Stimulated activated naive B cell treated with anti-CD40 and anti-IgM and Interleukin-4, amounts not matched to agents 10 μg/mL and 1 μg/mL and 100 μg/mL, for 72 hours (primary cell): ENCODE results near the gene FLRT2.
A peak's percentile ranks its signal among the peaks of the same experiment; 100 is the strongest.

Experiments used
- ATAC-seq, 2 donors: fragments of 150-1000 bp; cut with Tn5 transposase; replicated peaks; 2 replicates each; pipeline ENCODE4 v1.10.0; 2021; ENCODE audit warnings: moderate library complexity in 1 of 2
- DNase-seq: peaks from one replicate; pipeline ENCODE4 v3.0.0; 2021
- H3K27ac Mint-ChIP-seq: one replicate; pipeline ENCODE4 v1.8.0; 2022; ENCODE audit warnings: mild to moderate bottlenecking, mixed read lengths
- H3K27me3 Mint-ChIP-seq, 2 donors: one replicate each; pipeline ENCODE4 v1.8.0; 2022; ENCODE audit warnings: mixed read lengths in 2 of 2
- H3K36me3 Mint-ChIP-seq, 2 donors: one replicate each; pipeline ENCODE4 v1.8.0; 2022; ENCODE audit warnings: mixed read lengths in 2 of 2, mild to moderate bottlenecking in 1 of 2
- H3K4me1 Mint-ChIP-seq, 2 donors: one replicate each; pipeline ENCODE4 v1.8.0; 2022; ENCODE audit warnings: mixed read lengths in 2 of 2, mild to moderate bottlenecking in 1 of 2
- H3K4me3 Mint-ChIP-seq, 2 donors: one replicate each; pipeline ENCODE4 v1.8.0; 2022; ENCODE audit warnings: mild to moderate bottlenecking in 2 of 2, mixed read lengths in 2 of 2, moderate library complexity in 1 of 2
- H3K9me3 Mint-ChIP-seq, 2 donors: one replicate each; pipeline ENCODE4 v1.8.0; 2022; ENCODE audit warnings: mixed read lengths in 2 of 2, mild to moderate bottlenecking in 1 of 2

The FLRT2 gene

GRCh38 chr14:85583380-85583779 is 53.4 kb downstream of the FLRT2 start:
- no peak for DNase-seq
- no peak for ATAC-seq
- H3K36me3 Mint-ChIP-seq, result no peaks in the 10 kb centered on the region
- no peaks in the 10 kb centered on the region for H3K27me3 Mint-ChIP-seq
- H3K4me1 Mint-ChIP-seq, result no peaks in the 10 kb centered on the region
- no peak overlapping the region for H3K27ac Mint-ChIP-seq
- peaks cover 0 to 1% of the 10 kb centered on the region in 2 donors for H3K9me3 Mint-ChIP-seq
- H3K4me3 Mint-ChIP-seq, result no peak overlapping the region

GRCh38 chr14:85584481-85584880 is 54.5 kb downstream of the FLRT2 start:
- DNase-seq, result no peak
- no peak for ATAC-seq

GRCh38 chr14:85587151-85587711 is 57.3 kb downstream of the FLRT2 start:
- Mint-ChIP-seq H3K27ac (no peak overlapping the region), H3K9me3 (peaks cover 8% of the 10 kb centered on the region in 2 donors), H3K4me3 (no peak overlapping the region), H3K4me1 (no peaks in the 10 kb centered on the region), H3K27me3 (no peaks in the 10 kb centered on the region), H3K36me3 (no peaks in the 10 kb centered on the region)
- no peak for DNase-seq
- peak in 1 of 2 donors; percentile 34 for ATAC-seq

More at GRCh38 chr14:85584481-85584880, 54.5 kb downstream of the FLRT2 start:
- no peaks in the 10 kb centered on the region for H3K36me3 Mint-ChIP-seq
- no peak overlapping the region for H3K4me3 Mint-ChIP-seq
- no peak overlapping the region for H3K27ac Mint-ChIP-seq
- peaks cover 2 to 3% of the 10 kb centered on the region in 2 donors for H3K9me3 Mint-ChIP-seq
- no peaks in the 10 kb centered on the region for H3K27me3 Mint-ChIP-seq
- no peaks in the 10 kb centered on the region for H3K4me1 Mint-ChIP-seq

GRCh38 chr14:85590784-85591183 is 60.8 kb downstream of the FLRT2 start:
- no peak overlapping the region for H3K4me3 Mint-ChIP-seq
- no peaks in the 10 kb centered on the region for H3K27me3 Mint-ChIP-seq
- H3K27ac Mint-ChIP-seq, result no peak overlapping the region
- H3K9me3 Mint-ChIP-seq, result peaks cover 8 to 9% of the 10 kb centered on the region in 2 donors
- H3K4me1 Mint-ChIP-seq, result no peaks in the 10 kb centered on the region
- DNase-seq (no peak), ATAC-seq (no peak)
- H3K36me3 Mint-ChIP-seq, result no peaks in the 10 kb centered on the region

GRCh38 chr14:85594217-85594616 is 64.3 kb downstream of the FLRT2 start:
- H3K4me3 Mint-ChIP-seq, result no peak overlapping the region
- no peak for DNase-seq
- H3K4me1 Mint-ChIP-seq, result no peaks in the 10 kb centered on the region
- no peak for ATAC-seq
- no peaks in the 10 kb centered on the region for H3K36me3 Mint-ChIP-seq
- no peak overlapping the region for H3K27ac Mint-ChIP-seq
- H3K27me3 Mint-ChIP-seq, result no peaks in the 10 kb centered on the region
- peaks cover 7 to 8% of the 10 kb centered on the region in 2 donors for H3K9me3 Mint-ChIP-seq

GRCh38 chr14:85595981-85596380 is 66.0 kb downstream of the FLRT2 start:
- no peak overlapping the region for H3K27ac Mint-ChIP-seq
- peaks cover 5 to 6% of the 10 kb centered on the region in 2 donors for H3K9me3 Mint-ChIP-seq
- no peak for ATAC-seq
- H3K36me3 Mint-ChIP-seq, result no peaks in the 10 kb centered on the region
- H3K4me1 Mint-ChIP-seq, result no peaks in the 10 kb centered on the region
- no peaks in the 10 kb centered on the region for H3K27me3 Mint-ChIP-seq
- no peak for DNase-seq
- no peak overlapping the region for H3K4me3 Mint-ChIP-seq

- Mint-ChIP-seq H3K9me3 (peaks cover 5 to 6% of the 10 kb centered on the region in 2 donors), H3K4me3 (no peak overlapping the region), H3K27ac (no peak overlapping the region), H3K4me1 (no peaks in the 10 kb centered on the region), H3K36me3 (no peaks in the 10 kb centered on the region), H3K27me3 (no peaks in the 10 kb centered on the region)
- ATAC-seq (no peak), DNase-seq (no peak)
These were observed 66.6 kb downstream of the FLRT2 start for GRCh38 chr14:85596562-85596961.

GRCh38 chr14:85597701-85598100 is 67.8 kb downstream of the FLRT2 start:
- H3K9me3 Mint-ChIP-seq, result peaks cover 5 to 6% of the 10 kb centered on the region in 2 donors
- H3K4me1 Mint-ChIP-seq, result no peaks in the 10 kb centered on the region
- H3K4me3 Mint-ChIP-seq, result no peak overlapping the region
- no peak for DNase-seq
- H3K27me3 Mint-ChIP-seq, result no peaks in the 10 kb centered on the region
- H3K27ac Mint-ChIP-seq, result no peak overlapping the region
- ATAC-seq, result no peak
- H3K36me3 Mint-ChIP-seq, result no peaks in the 10 kb centered on the region

- no peak for DNase-seq
- Mint-ChIP-seq H3K36me3 (no peaks in the 10 kb centered on the region), H3K27me3 (no peaks in the 10 kb centered on the region), H3K4me3 (no peak overlapping the region), H3K4me1 (no peaks in the 10 kb centered on the region), H3K27ac (no peak overlapping the region), H3K9me3 (peaks cover 3 to 6% of the 10 kb centered on the region in 2 donors)
- ATAC-seq, result peak in 1 of 2 donors; percentile 48
These were observed 70.0 kb downstream of the FLRT2 start for GRCh38 chr14:85599939-85600338.

GRCh38 chr14:85601246-85601645 is 71.3 kb downstream of the FLRT2 start:
- H3K27me3 Mint-ChIP-seq, result no peaks in the 10 kb centered on the region
- DNase-seq, result no peak
- ATAC-seq, result no peak
- no peak overlapping the region for H3K27ac Mint-ChIP-seq
- H3K4me3 Mint-ChIP-seq, result no peak overlapping the region
- no peaks in the 10 kb centered on the region for H3K4me1 Mint-ChIP-seq
- peaks cover 5 to 6% of the 10 kb centered on the region in 2 donors for H3K9me3 Mint-ChIP-seq
- H3K36me3 Mint-ChIP-seq, result no peaks in the 10 kb centered on the region

GRCh38 chr14:85601690-85602089 is 71.7 kb downstream of the FLRT2 start:
- H3K4me3 Mint-ChIP-seq, result no peak overlapping the region
- H3K36me3 Mint-ChIP-seq, result no peaks in the 10 kb centered on the region
- H3K4me1 Mint-ChIP-seq, result no peaks in the 10 kb centered on the region
- H3K9me3 Mint-ChIP-seq, result peaks cover 4 to 6% of the 10 kb centered on the region in 2 donors
- H3K27ac Mint-ChIP-seq, result no peak overlapping the region
- ATAC-seq (no peak), DNase-seq (no peak)
- no peaks in the 10 kb centered on the region for H3K27me3 Mint-ChIP-seq

- peaks cover 5 to 6% of the 10 kb centered on the region in 2 donors for H3K9me3 Mint-ChIP-seq
- no peaks in the 10 kb centered on the region for H3K36me3 Mint-ChIP-seq
- H3K27ac Mint-ChIP-seq, result no peak overlapping the region
- no peak for ATAC-seq
- no peaks in the 10 kb centered on the region for H3K27me3 Mint-ChIP-seq
- DNase-seq, result no peak
- no peak overlapping the region for H3K4me3 Mint-ChIP-seq
- H3K4me1 Mint-ChIP-seq, result no peaks in the 10 kb centered on the region
These were observed 72.4 kb downstream of the FLRT2 start for GRCh38 chr14:85602345-85602744.

- H3K4me3 Mint-ChIP-seq, result no peak overlapping the region
- no peaks in the 10 kb centered on the region for H3K4me1 Mint-ChIP-seq
- H3K27ac Mint-ChIP-seq, result no peak overlapping the region
- H3K36me3 Mint-ChIP-seq, result no peaks in the 10 kb centered on the region
- ATAC-seq (no peak), DNase-seq (no peak)
- peaks cover 5 to 8% of the 10 kb centered on the region in 2 donors for H3K9me3 Mint-ChIP-seq
- H3K27me3 Mint-ChIP-seq, result no peaks in the 10 kb centered on the region
These were observed 74.1 kb downstream of the FLRT2 start for GRCh38 chr14:85604021-85604420.

- H3K27ac Mint-ChIP-seq, result no peak overlapping the region
- H3K4me1 Mint-ChIP-seq, result no peaks in the 10 kb centered on the region
- no peak for ATAC-seq
These were observed 74.8 kb downstream of the FLRT2 start for GRCh38 chr14:85604714-85605113.

GRCh38 chr14:85607651-85608081 is 77.7 kb downstream of the FLRT2 start:
- Mint-ChIP-seq H3K27me3 (no peaks in the 10 kb centered on the region), H3K9me3 (peaks cover 3 to 8% of the 10 kb centered on the region in 2 donors), H3K4me1 (no peaks in the 10 kb centered on the region), H3K36me3 (no peaks in the 10 kb centered on the region), H3K27ac (no peak overlapping the region), H3K4me3 (no peak overlapping the region)
- no peak for DNase-seq
- no peak for ATAC-seq

More at GRCh38 chr14:85604714-85605113, 74.8 kb downstream of the FLRT2 start:
- Mint-ChIP-seq H3K9me3 (peaks cover 5 to 10% of the 10 kb centered on the region in 2 donors), H3K4me3 (no peak overlapping the region), H3K27me3 (no peaks in the 10 kb centered on the region), H3K36me3 (no peaks in the 10 kb centered on the region)
- DNase-seq, result no peak
